Measurements from ENCODE around the gene HYDIN.
A peak's percentile ranks its signal among the peaks of the same experiment; 100 is the strongest.

DNA sequence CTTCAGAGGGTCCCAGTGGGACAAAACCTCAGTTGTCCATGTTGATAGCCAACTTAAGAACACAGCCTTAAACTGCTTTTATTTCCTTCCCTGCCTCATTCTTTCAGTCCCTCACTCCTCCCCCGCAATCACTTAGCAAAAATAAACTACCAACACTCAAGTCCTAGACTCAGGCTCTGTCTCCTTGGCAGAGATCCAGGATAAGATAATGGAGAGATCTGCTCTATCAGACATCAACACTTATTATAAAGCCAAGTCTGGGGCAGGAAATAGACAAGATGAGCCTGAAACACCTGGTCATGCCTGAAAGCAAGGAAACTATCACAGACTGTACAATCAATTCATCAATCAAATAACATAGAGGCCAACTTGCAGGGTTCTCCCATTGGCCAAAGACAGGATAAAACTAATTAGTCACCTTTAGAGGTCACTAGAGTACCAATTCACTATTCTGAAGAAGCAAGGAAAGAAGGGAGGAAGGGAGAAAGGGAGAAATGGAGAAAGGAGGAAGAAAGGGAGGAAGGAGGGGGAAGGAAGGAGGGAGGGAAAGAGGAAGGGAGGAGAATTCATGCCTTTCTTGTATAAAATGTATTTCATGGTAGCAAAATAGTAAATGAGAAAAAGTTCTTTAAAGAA is 15.7 kb downstream of the HYDIN start:
- TF ChIP-seq CTCF (IDR thresholded peaks at IDR 0.05 in 2 of 3, conservative IDR thresholded peaks at IDR 0.05 in 1 of 3; ENCODE audit: borderline replicate concordance in 1 of 3, insufficient read depth in 1 of 3, low read depth in 2 of 3, low read length in 2 of 3): peak in 2 of 3 experiments; percentile 16 to 69; a peak in 3 of 6 replicates
- no peak for TF ChIP-seq POLR2A (IDR thresholded peaks at IDR 0.05; ENCODE audit: borderline replicate concordance, extremely low read depth, insufficient read depth, insufficient read length)
- no peak for TF ChIP-seq REST (IDR thresholded peaks at IDR 0.05; ENCODE audit: low read depth)
- TF ChIP-seq ZFX (IDR thresholded peaks at IDR 0.05): no peak
- no peak for TF ChIP-seq POLR2AphosphoS5 (IDR thresholded peaks at IDR 0.05; ENCODE audit: low read depth, low read length)
- no peak for TF ChIP-seq SP1 (IDR thresholded peaks at IDR 0.05; ENCODE audit: low read depth)
- no peak for TF ChIP-seq EZH2 (IDR thresholded peaks at IDR 0.05)
- no peak for TF ChIP-seq ZBTB33 (IDR thresholded peaks at IDR 0.05; ENCODE audit: extremely low read depth, insufficient replicate concordance, low read length)
